CD8-positive, alpha-beta memory T cell (primary cell): ENCODE measurements around the gene ATN1. TPM values are rescaled to one million over a fixed set of nuclear protein-coding genes. Genes with fewer than 3 reads are reported as not detected.

Experiments used
- CTCF ChIA-PET: fragments of 350-600 bp; sonication (Branson Sonifier 250); formaldehyde crosslinking; loops from one replicate; lab custom pipeline; 2021; ENCODE audit warnings: antibody characterized with exemption; lab: Charles Lee
- POLR2A ChIA-PET: fragments of 350-600 bp; sonication (Branson Sonifier 250); formaldehyde crosslinking; loops from one replicate; lab custom pipeline; 2021; ENCODE audit warnings: antibody characterized with exemption; lab: Charles Lee
- DNase-seq, 5 donors: peaks; one replicate each; pipeline versions ENCODE4 v3.0.0 to v3.0.0-alpha.2; 2020 to 2022; ENCODE audit warnings: mixed read lengths in 1 of 5
- H3K27ac ChIP-seq: one replicate; pipeline ENCODE4 v1.7.0; 2013; ENCODE audit warnings: low read depth, mild to moderate bottlenecking, low read length, moderate library complexity
- H3K27me3 ChIP-seq: 2 replicates; pipeline ENCODE4 v1.7.0; 2013; ENCODE audit warnings: low read length, mild to moderate bottlenecking; ENCODE audit not compliant: insufficient read depth, poor library complexity, severe bottlenecking
- H3K36me3 ChIP-seq: 2 replicates; pipeline ENCODE4 v1.7.0; 2013; ENCODE audit warnings: mild to moderate bottlenecking, low read length, moderate library complexity; ENCODE audit not compliant: insufficient read depth
- H3K4me1 ChIP-seq: 2 replicates; pipeline ENCODE4 v1.7.0; 2013; ENCODE audit warnings: mild to moderate bottlenecking, low read length, moderate library complexity; ENCODE audit not compliant: insufficient read depth
- H3K4me3 ChIP-seq: 2 replicates; pipeline ENCODE4 v1.7.0; 2013; ENCODE audit warnings: mild to moderate bottlenecking, low read length
- H3K9me3 ChIP-seq: 2 replicates; pipeline ENCODE4 v1.7.0; 2013; ENCODE audit warnings: mild to moderate bottlenecking, low read length
- H3K27ac Mint-ChIP-seq, 8 donors: one replicate each; pipeline ENCODE4 v1.8.0; 2020 to 2021; ENCODE audit warnings: mixed read lengths in 8 of 8, mild to moderate bottlenecking in 6 of 8, inconsistent platforms in 3 of 8, moderate library complexity in 3 of 8
- H3K27me3 Mint-ChIP-seq, 2 donors: one replicate each; pipeline ENCODE4 v1.8.0; 2020 to 2021; ENCODE audit warnings: mixed read lengths in 2 of 2, mild to moderate bottlenecking in 1 of 2, moderate library complexity in 1 of 2
- H3K36me3 Mint-ChIP-seq, 3 donors: one replicate each; pipeline ENCODE4 v1.8.0; 2020 to 2021; ENCODE audit warnings: mixed read lengths in 3 of 3, inconsistent platforms in 1 of 3, mild to moderate bottlenecking in 1 of 3
- H3K4me1 Mint-ChIP-seq, 3 donors: one replicate each; pipeline ENCODE4 v1.8.0; 2020 to 2021; ENCODE audit warnings: mixed read lengths in 3 of 3, inconsistent platforms in 1 of 3, mild to moderate bottlenecking in 1 of 3
- H3K4me3 Mint-ChIP-seq, 7 donors: one replicate each; pipeline ENCODE4 v1.8.0; 2020 to 2021; ENCODE audit warnings: mixed read lengths in 7 of 7, mild to moderate bottlenecking in 6 of 7, moderate library complexity in 4 of 7, inconsistent platforms in 2 of 7
- H3K9me3 Mint-ChIP-seq, 5 donors: one replicate each; pipeline ENCODE4 v1.8.0; 2020 to 2022; ENCODE audit warnings: mixed read lengths in 5 of 5, mild to moderate bottlenecking in 3 of 5, moderate library complexity in 2 of 5, inconsistent platforms in 1 of 5
- polyA plus RNA-seq: library from polyadenylated mRNA; unstranded; fragments of 300-500 nt; fragmentation: Illumina TruSeq; gene quantifications from one replicate; pipeline ENCODE4 v1.2.3, GENCODE V29; 2021
- total RNA-seq, 2 experiments: library from RNA; stranded (reverse); gene quantifications; one replicate each; pipeline ENCODE4 v1.2.3, GENCODE V29; 2021

Gene ATN1
- total and polyA plus RNA-seq, 3 experiments from 2014 or later = 0.62 to 60.4 (median 54.8) TPM

DNA sequence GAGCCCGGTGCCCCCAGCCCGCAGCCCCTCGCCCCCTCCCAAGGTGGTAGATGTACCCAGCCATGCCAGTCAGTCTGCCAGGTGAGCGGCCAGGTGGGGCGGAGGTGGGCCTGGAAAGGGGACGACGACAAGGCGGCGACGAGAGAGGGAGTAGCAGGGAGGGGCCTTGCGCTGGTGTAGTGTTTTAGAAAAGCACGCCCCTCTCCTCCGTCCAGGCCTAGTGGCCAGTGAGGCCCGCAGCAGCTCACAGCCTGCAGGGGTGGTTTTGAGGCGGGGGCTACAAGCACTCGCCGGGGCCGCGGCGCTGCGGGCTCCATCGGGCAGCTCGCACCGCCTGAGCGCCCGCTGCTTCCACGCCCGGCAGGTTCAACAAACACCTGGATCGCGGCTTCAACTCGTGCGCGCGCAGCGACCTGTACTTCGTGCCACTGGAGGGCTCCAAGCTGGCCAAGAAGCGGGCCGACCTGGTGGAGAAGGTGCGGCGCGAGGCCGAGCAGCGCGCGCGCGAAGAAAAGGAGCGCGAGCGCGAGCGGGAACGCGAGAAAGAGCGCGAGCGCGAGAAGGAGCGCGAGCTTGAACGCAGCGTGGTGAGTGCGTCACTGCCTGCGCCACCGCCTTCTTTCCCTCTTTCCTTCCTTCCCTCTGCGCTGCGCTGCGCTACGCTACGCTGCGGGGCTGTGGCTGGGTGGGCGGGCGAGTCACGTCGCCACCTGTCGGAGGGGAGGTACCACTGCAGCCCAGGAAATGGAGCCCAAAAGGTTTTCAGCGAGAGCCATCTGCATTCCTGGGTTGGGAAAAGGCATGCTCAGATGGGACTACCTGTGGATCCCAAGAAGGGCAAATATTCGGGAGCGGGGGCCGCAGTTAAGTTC, 10.0 kb downstream of the ATN1 start:
- peaks cover 0 to 45% (median 4%) of the 10 kb centered on the region in 3 donors for H3K36me3 Mint-ChIP-seq

DNA sequence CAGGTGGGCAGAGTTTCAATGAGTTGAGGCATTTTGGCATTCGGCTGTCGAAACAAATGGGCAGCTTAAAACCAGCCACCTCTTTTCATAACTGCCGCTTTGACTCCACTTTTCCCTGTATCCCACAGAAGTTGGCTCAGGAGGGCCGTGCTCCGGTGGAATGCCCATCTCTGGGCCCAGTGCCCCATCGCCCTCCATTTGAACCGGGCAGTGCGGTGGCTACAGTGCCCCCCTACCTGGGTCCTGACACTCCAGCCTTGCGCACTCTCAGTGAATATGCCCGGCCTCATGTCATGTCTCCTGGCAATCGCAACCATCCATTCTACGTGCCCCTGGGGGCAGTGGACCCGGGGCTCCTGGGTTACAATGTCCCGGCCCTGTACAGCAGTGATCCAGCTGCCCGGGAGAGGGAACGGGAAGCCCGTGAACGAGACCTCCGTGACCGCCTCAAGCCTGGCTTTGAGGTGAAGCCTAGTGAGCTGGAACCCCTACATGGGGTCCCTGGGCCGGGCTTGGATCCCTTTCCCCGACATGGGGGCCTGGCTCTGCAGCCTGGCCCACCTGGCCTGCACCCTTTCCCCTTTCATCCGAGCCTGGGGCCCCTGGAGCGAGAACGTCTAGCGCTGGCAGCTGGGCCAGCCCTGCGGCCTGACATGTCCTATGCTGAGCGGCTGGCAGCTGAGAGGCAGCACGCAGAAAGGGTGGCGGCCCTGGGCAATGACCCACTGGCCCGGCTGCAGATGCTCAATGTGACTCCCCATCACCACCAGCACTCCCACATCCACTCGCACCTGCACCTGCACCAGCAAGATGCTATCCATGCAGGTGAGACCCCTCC, 10.8 kb downstream of the ATN1 start:
- no peak for DNase-seq
- POLR2A ChIA-PET = interaction anchor here (0.6 to 2.2 kb wide), 19 partner anchors 10 to 249 kb away, joined by 3 to 22 read pairs (median 6); partner anchors contain the start of genes ENO2, PTPN6, SPSB2 and TPI1
- CTCF ChIA-PET = interaction anchor here (0.6 to 22.6 kb wide), 24 partner anchors 8 to 183 kb away, joined by 3 to 815 read pairs (median 8); partner anchors contain the start of genes ATN1, C1RL, CDCA3 and ENO2

More for the DNA sequence above, 10.0 kb downstream of the ATN1 start:
- Histone ChIP-seq H3K9me3 (no peaks in the 10 kb centered on the region), H3K27ac (peak overlapping the region; percentile 87), H3K27me3 (no peaks in the 10 kb centered on the region), H3K36me3 (no peaks in the 10 kb centered on the region), H3K4me1 (peaks cover 34% of the 10 kb centered on the region), H3K4me3 (peak overlapping the region; percentile 86)
- H3K27me3 Mint-ChIP-seq = peaks cover 0 to 1% of the 10 kb centered on the region in 2 donors
- peaks cover 27 to 48% (median 34%) of the 10 kb centered on the region in 3 donors for H3K4me1 Mint-ChIP-seq
- ChIA-PET CTCF (interaction anchor here (0.6 to 22.6 kb wide), 25 partner anchors 9 to 184 kb away, joined by 3 to 815 read pairs (median 6); partner anchors contain the start of genes ATN1, C1RL, CDCA3 and ENO2), POLR2A (interaction anchor here (0.5 to 2.2 kb wide), 24 partner anchors 9 to 1102 kb away, joined by 3 to 22 read pairs (median 4); partner anchors contain the start of genes ENO2, PTPN6, SPSB2 and TPI1)
- H3K27ac Mint-ChIP-seq = peak overlapping the region; percentile 92 to 98 (median 94)
- no peaks in the 10 kb centered on the region for H3K9me3 Mint-ChIP-seq
- peak; percentile 90 to 96 (median 93) for DNase-seq
- H3K4me3 Mint-ChIP-seq = peak overlapping the region; percentile 82 to 91 (median 85)

DNA sequence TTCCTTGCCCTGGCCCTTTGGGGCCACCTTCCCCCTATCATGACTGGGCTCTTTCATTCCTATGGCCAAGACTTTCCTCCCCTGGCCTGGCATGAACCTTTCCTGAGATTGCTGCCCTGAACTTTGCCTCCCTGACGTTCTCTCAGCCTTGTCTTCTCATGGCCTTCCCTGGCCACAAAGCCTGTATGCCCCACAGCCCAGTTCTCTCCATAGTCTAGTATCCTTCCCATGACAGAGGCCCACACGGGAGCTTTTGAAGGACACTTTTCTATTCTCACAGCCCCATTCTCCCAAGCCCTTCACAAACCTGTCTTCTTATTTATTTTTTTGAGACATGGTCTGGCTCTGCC, 11.4 kb downstream of the ATN1 start:
- ChIA-PET CTCF (interaction anchor here (1.2 to 22.6 kb wide), 9 partner anchors 11 to 70 kb away, joined by 3 to 815 read pairs (median 25); partner anchors contain the start of genes ATN1, ENO2, PTPN6 and SPSB2), POLR2A (interaction anchor here (1.9 kb wide), 1 partner anchor 20 kb away, joined by 5 read pairs; no protein-coding TSS in a partner anchor)
- Histone ChIP-seq H3K27me3 (no peaks in the 10 kb centered on the region), H3K4me3 (no peak overlapping the region), H3K36me3 (no peaks in the 10 kb centered on the region), H3K9me3 (no peaks in the 10 kb centered on the region), H3K4me1 (peaks cover 29% of the 10 kb centered on the region), H3K27ac (no peak overlapping the region)
- Mint-ChIP-seq H3K4me1 (peaks cover 31 to 50% (median 41%) of the 10 kb centered on the region in 3 donors), H3K9me3 (no peaks in the 10 kb centered on the region), H3K27ac (peak overlapping the region; percentile 12 to 92 (median 87)), H3K4me3 (peak overlapping the region in 5 of 7 donors; percentile 33 to 79 (median 74)), H3K27me3 (peaks cover 0 to 6% of the 10 kb centered on the region in 2 donors), H3K36me3 (peaks cover 0 to 41% (median 2%) of the 10 kb centered on the region in 3 donors)
- DNase-seq = no peak

More for the DNA sequence above, 10.8 kb downstream of the ATN1 start:
- Histone ChIP-seq H3K27me3 (no peaks in the 10 kb centered on the region), H3K4me3 (peak overlapping the region; percentile 86), H3K36me3 (no peaks in the 10 kb centered on the region), H3K4me1 (peaks cover 32% of the 10 kb centered on the region), H3K9me3 (no peaks in the 10 kb centered on the region), H3K27ac (peak overlapping the region; percentile 87)
- peak overlapping the region; percentile 47 to 96 (median 92) for H3K27ac Mint-ChIP-seq
- H3K36me3 Mint-ChIP-seq = peaks cover 0 to 41% (median 2%) of the 10 kb centered on the region in 3 donors
- peak overlapping the region in 6 of 7 donors; percentile 74 to 91 (median 85) for H3K4me3 Mint-ChIP-seq
- no peaks in the 10 kb centered on the region for H3K9me3 Mint-ChIP-seq
- H3K4me1 Mint-ChIP-seq = peaks cover 29 to 52% (median 37%) of the 10 kb centered on the region in 3 donors
- H3K27me3 Mint-ChIP-seq = peaks cover 0 to 3% of the 10 kb centered on the region in 2 donors

DNA sequence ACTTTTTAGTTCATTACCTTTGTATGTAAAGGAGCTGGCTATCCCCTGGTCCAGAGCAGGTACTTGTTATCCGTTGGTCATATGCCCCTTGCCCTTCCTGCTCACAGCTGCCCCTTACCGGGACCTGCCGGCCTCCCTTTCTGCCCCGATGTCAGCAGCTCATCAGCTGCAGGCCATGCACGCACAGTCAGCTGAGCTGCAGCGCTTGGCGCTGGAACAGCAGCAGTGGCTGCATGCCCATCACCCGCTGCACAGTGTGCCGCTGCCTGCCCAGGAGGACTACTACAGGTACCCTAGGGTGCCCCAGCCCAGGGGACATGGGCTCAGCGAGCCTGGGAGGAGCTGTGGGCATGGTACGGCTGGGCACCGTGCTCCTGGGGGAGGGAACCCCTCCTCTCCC, 13.5 kb downstream of the ATN1 start:
- no peaks in the 10 kb centered on the region for H3K27me3 ChIP-seq
- H3K4me1 ChIP-seq = peaks cover 40% of the 10 kb centered on the region
- Mint-ChIP-seq H3K36me3 (peaks cover 0 to 31% (median 0%) of the 10 kb centered on the region in 3 donors), H3K4me1 (peaks cover 47 to 54% (median 54%) of the 10 kb centered on the region in 3 donors), H3K27me3 (peaks cover 0 to 6% of the 10 kb centered on the region in 2 donors), H3K9me3 (no peaks in the 10 kb centered on the region), H3K27ac (peak overlapping the region in 2 of 8 donors; percentile 62 to 68), H3K4me3 (no peak overlapping the region)
- no peak for DNase-seq
- ChIA-PET CTCF (interaction anchor here (0.8 to 22.6 kb wide), 8 partner anchors 9 to 167 kb away, joined by 3 to 815 read pairs (median 18); partner anchors contain the start of genes ATN1, ENO2, LPCAT3 and PTPN6), POLR2A (interaction anchor here (1.0 to 1.7 kb wide), 2 partner anchors 24 to 28 kb away, joined by 3 to 4 read pairs; no protein-coding TSS in a partner anchor)
- H3K27ac ChIP-seq = no peak overlapping the region
- H3K9me3 ChIP-seq = no peaks in the 10 kb centered on the region
- H3K36me3 ChIP-seq = no peaks in the 10 kb centered on the region
- no peak overlapping the region for H3K4me3 ChIP-seq

DNA sequence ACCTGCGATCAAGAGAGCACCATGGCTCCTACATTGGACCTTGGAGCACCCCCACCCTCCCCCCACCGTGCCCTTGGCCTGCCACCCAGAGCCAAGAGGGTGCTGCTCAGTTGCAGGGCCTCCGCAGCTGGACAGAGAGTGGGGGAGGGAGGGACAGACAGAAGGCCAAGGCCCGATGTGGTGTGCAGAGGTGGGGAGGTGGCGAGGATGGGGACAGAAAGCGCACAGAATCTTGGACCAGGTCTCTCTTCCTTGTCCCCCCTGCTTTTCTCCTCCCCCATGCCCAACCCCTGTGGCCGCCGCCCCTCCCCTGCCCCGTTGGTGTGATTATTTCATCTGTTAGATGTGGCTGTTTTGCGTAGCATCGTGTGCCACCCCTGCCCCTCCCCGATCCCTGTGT, 14.0 kb downstream of the ATN1 start:
- ChIA-PET CTCF (interaction anchor here (0.8 to 22.6 kb wide), 6 partner anchors 9 to 76 kb away, joined by 3 to 815 read pairs (median 32); partner anchors contain the start of genes ATN1, LPCAT3, PTPN6 and SPSB2), POLR2A (interaction anchor here (1.0 to 1.7 kb wide), 2 partner anchors 23 to 27 kb away, joined by 3 to 4 read pairs; no protein-coding TSS in a partner anchor)
- no peaks in the 10 kb centered on the region for H3K9me3 Mint-ChIP-seq
- H3K27ac ChIP-seq = no peak overlapping the region
- peaks cover 0 to 6% of the 10 kb centered on the region in 2 donors for H3K27me3 Mint-ChIP-seq
- H3K4me1 Mint-ChIP-seq = peaks cover 47 to 54% (median 54%) of the 10 kb centered on the region in 3 donors
- no peaks in the 10 kb centered on the region for H3K27me3 ChIP-seq
- H3K9me3 ChIP-seq = no peaks in the 10 kb centered on the region
- peak overlapping the region in 3 of 8 donors; percentile 21 to 100 (median 94) for H3K27ac Mint-ChIP-seq
- no peaks in the 10 kb centered on the region for H3K36me3 ChIP-seq
- no peak for DNase-seq
- H3K4me1 ChIP-seq = peaks cover 42% of the 10 kb centered on the region
- H3K4me3 Mint-ChIP-seq = peak overlapping the region in 1 of 7 donors; percentile 9
- H3K36me3 Mint-ChIP-seq = peaks cover 0 to 26% (median 0%) of the 10 kb centered on the region in 3 donors
- H3K4me3 ChIP-seq = no peak overlapping the region

DNA sequence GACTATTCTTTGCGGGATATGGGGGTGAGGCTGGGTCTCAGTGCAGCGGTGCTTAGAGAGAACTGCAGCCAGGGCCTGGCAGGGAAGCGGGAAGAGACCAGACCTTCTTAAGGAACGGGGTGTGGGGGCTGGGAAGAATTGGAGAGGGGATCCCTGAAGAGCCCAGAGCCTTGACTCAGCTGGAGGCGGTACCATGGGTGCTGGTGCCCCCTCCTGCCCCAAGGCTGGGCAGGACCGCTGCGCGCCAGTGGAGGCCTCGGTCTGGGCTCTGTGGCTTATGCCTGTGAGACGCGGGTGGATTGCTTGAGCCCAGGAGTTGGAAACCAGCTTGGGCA, 14.5 kb downstream of the ATN1 start:
- Mint-ChIP-seq H3K27ac (peak overlapping the region; percentile 82 to 100 (median 96)), H3K4me1 (peaks cover 49 to 57% (median 57%) of the 10 kb centered on the region in 3 donors), H3K36me3 (peaks cover 0 to 24% (median 0%) of the 10 kb centered on the region in 3 donors), H3K27me3 (peaks cover 0 to 6% of the 10 kb centered on the region in 2 donors), H3K4me3 (peak overlapping the region in 1 of 7 donors; percentile 28), H3K9me3 (no peaks in the 10 kb centered on the region)
- Histone ChIP-seq H3K36me3 (no peaks in the 10 kb centered on the region), H3K9me3 (no peaks in the 10 kb centered on the region), H3K27ac (peak overlapping the region; percentile 96), H3K4me1 (peaks cover 42% of the 10 kb centered on the region), H3K4me3 (no peak overlapping the region), H3K27me3 (no peaks in the 10 kb centered on the region)
- DNase-seq = peak in 1 of 5 donors; percentile 58
- POLR2A ChIA-PET = interaction anchor here (1.7 to 10.6 kb wide), 3 partner anchors 18 to 76 kb away, joined by 4 to 481 read pairs (median 21); partner anchors contain the start of gene LPCAT3
- CTCF ChIA-PET = interaction anchor here (1.9 to 22.6 kb wide), 4 partner anchors 16 to 70 kb away, joined by 6 to 815 read pairs (median 46); partner anchors contain the start of genes ATN1 and SPSB2
